SKM-1 treated with dmso at 0.1 percent for 144 hours (cell line): Measurements from ENCODE around the gene ACSS3.

Experiments
- DNase-seq: peaks from one replicate; lab custom pipeline; 2025; ENCODE audit not compliant: unreplicated experiment; lab: John Stamatoyannopoulos, UW

The ACSS3 gene

GRCh38 chr12:81221681-81222080, 143.8 kb downstream of the ACSS3 start:
- DNase-seq, result no peak

GRCh38 chr12:81222846-81223592, 145.1 kb downstream of the ACSS3 start:
- DNase-seq, result no peak

- no peak for DNase-seq
These were observed 146.7 kb downstream of the ACSS3 start for GRCh38 chr12:81224626-81225025.

- no peak for DNase-seq
These were observed 151.9 kb downstream of the ACSS3 start for GRCh38 chr12:81229759-81230158.

GRCh38 chr12:81231574-81232368, 153.9 kb downstream of the ACSS3 start:
- DNase-seq, result no peak

GRCh38 chr12:81245458-81245857, 167.6 kb downstream of the ACSS3 start:
- no peak for DNase-seq

- no peak for DNase-seq
These were observed 168.2 kb downstream of the ACSS3 start for GRCh38 chr12:81245907-81246570.

GRCh38 chr12:81249976-81250375, 172.1 kb downstream of the ACSS3 start:
- no peak for DNase-seq

GRCh38 chr12:81252228-81252627, 174.3 kb downstream of the ACSS3 start:
- no peak for DNase-seq

- no peak for DNase-seq
These were observed 175.5 kb downstream of the ACSS3 start for GRCh38 chr12:81253360-81253759.

- no peak for DNase-seq
These were observed 177.6 kb downstream of the ACSS3 start for GRCh38 chr12:81255456-81255855.

- DNase-seq, result no peak
These were observed 178.1 kb downstream of the ACSS3 start for GRCh38 chr12:81255947-81256346.

- DNase-seq, result peak; percentile 15
These were observed 180.2 kb downstream of the ACSS3 start for GRCh38 chr12:81257947-81258551.

- DNase-seq, result no peak
These were observed 181.5 kb downstream of the ACSS3 start for GRCh38 chr12:81259360-81259759.

GRCh38 chr12:81261508-81262207, 183.8 kb downstream of the ACSS3 start:
- no peak for DNase-seq

GRCh38 chr12:81263072-81263471, 185.2 kb downstream of the ACSS3 start:
- no peak for DNase-seq

GRCh38 chr12:81270385-81270784, 192.5 kb downstream of the ACSS3 start:
- no peak for DNase-seq

GRCh38 chr12:81274637-81275529, 197.0 kb downstream of the ACSS3 start:
- DNase-seq, result no peak

- no peak for DNase-seq
These were observed 206.3 kb downstream of the ACSS3 start for GRCh38 chr12:81284137-81284536.

GRCh38 chr12:81288651-81289050, 210.8 kb downstream of the ACSS3 start:
- DNase-seq, result no peak
